ENCODE results near the gene ARMH4. TPM values are rescaled to one million over a fixed set of nuclear protein-coding genes. Genes with fewer than 3 reads are reported as not detected.
A peak's percentile ranks its signal among the peaks of the same experiment; 100 is the strongest.

The ARMH4 gene
- total RNA-seq, 4 donors from 2014 or later: 2.3 to 4.6 (median 4.0) TPM

GRCh38 chr14:58099682-58100081 is 52.3 kb downstream of the ARMH4 start:
- ATAC-seq (ENCODE audit: low FRiP score) (no peak), DNase-seq (ENCODE audit: low spot score) (no peak)
- no peak for TF ChIP-seq CTCF (IDR thresholded peaks at IDR 0.05)

- no peak for ATAC-seq (ENCODE audit: low FRiP score)
- TF ChIP-seq CTCF (IDR thresholded peaks at IDR 0.05): peak in 1 of 3 donors; percentile 4
- DNase-seq (ENCODE audit: low spot score): no peak
Measured at GRCh38 chr14:58098507-58098906, 53.5 kb downstream of the ARMH4 start.

GRCh38 chr14:58096731-58097130 is 55.3 kb downstream of the ARMH4 start:
- DNase-seq (ENCODE audit: low spot score) (no peak), ATAC-seq (ENCODE audit: low FRiP score) (no peak)
- no peak for TF ChIP-seq CTCF (IDR thresholded peaks at IDR 0.05)

- ATAC-seq (ENCODE audit: low FRiP score) (no peak), DNase-seq (ENCODE audit: low spot score) (no peak)
- no peak for TF ChIP-seq CTCF (IDR thresholded peaks at IDR 0.05)
Measured at GRCh38 chr14:58091883-58092630, 60.0 kb downstream of the ARMH4 start.

GRCh38 chr14:58089612-58090011 is 62.4 kb downstream of the ARMH4 start:
- DNase-seq (ENCODE audit: low spot score) (no peak), ATAC-seq (ENCODE audit: low FRiP score) (no peak)
- TF ChIP-seq CTCF (IDR thresholded peaks at IDR 0.05): no peak

- ATAC-seq (ENCODE audit: low FRiP score) (no peak), DNase-seq (ENCODE audit: low spot score) (no peak)
- TF ChIP-seq CTCF (IDR thresholded peaks at IDR 0.05): no peak
Measured at GRCh38 chr14:58088961-58089360, 63.1 kb downstream of the ARMH4 start.

GRCh38 chr14:58085877-58086276 is 66.1 kb downstream of the ARMH4 start:
- DNase-seq (ENCODE audit: low spot score) (no peak), ATAC-seq (ENCODE audit: low FRiP score) (no peak)
- TF ChIP-seq CTCF (IDR thresholded peaks at IDR 0.05): no peak
